HepG2 (cell line): ENCODE measurements around the gene C17orf75. TPM values are rescaled to one million over a fixed set of nuclear protein-coding genes. Genes with fewer than 3 reads are reported as not detected.

Experiments used
- ATF1 ChIP-seq: IDR thresholded peaks from 2 replicates; pipeline ENCODE4 v1.6.1; 2016; ENCODE audit warnings: mild to moderate bottlenecking, control low read depth
- E2F1 ChIP-seq: sonication (generic); formaldehyde crosslinking; IDR thresholded peaks from 2 replicates; pipeline ENCODE4 v1.5.0; 2020; ENCODE audit warnings: missing genetic modification reagents
- E2F2 ChIP-seq: sonication (generic); formaldehyde crosslinking; IDR thresholded peaks from 2 replicates; pipeline ENCODE4 v1.4.0; 2020; ENCODE audit warnings: missing genetic modification reagents, borderline replicate concordance
- ELK4 ChIP-seq: sonication (generic); formaldehyde crosslinking; IDR thresholded peaks from 2 replicates; pipeline ENCODE4 v1.9.0; 2021; ENCODE audit warnings: missing genetic modification reagents, borderline replicate concordance
- GLMP ChIP-seq: sonication (generic); formaldehyde crosslinking; IDR thresholded peaks from 2 replicates; pipeline ENCODE4 v1.9.0; 2021; ENCODE audit warnings: missing genetic modification reagents, mild to moderate bottlenecking, borderline replicate concordance
- HOXA3 ChIP-seq: sonication (generic); formaldehyde crosslinking; IDR thresholded peaks from 2 replicates; pipeline ENCODE4 v1.5.0; 2020; ENCODE audit warnings: missing genetic modification reagents
- NBN ChIP-seq: fragments of 450-650 bp; conservative IDR thresholded peaks from 2 replicates; pipeline ENCODE4 v1.6.1; 2017
- NFYB ChIP-seq: sonication (generic); formaldehyde crosslinking; IDR thresholded peaks from 2 replicates; pipeline ENCODE4 v1.4.0; 2020; ENCODE audit warnings: missing genetic modification reagents
- NR2F6 ChIP-seq, 2 experiments: IDR thresholded peaks; 2 replicates each; pipeline ENCODE4 v1.6.1; 2016; ENCODE audit warnings: antibody characterized with exemption in 1 of 2, mild to moderate bottlenecking in 1 of 2
- REL ChIP-seq: sonication (generic); formaldehyde crosslinking; conservative IDR thresholded peaks from 2 replicates; pipeline ENCODE4 v1.8.0; 2022; ENCODE audit warnings: mild to moderate bottlenecking, missing genetic modification reagents, moderate library complexity
- SYNCRIP ChIP-seq: fragments of 200-400 bp; formaldehyde crosslinking; IDR thresholded peaks from 2 replicates; pipeline ENCODE4 v1.6.1; 2018; ENCODE audit warnings: mild to moderate bottlenecking, low read depth, low read length; ENCODE audit not compliant: insufficient read depth
- ZKSCAN1 ChIP-seq: fragments of 150-350 bp; IDR thresholded peaks from 2 replicates; pipeline ENCODE4 v1.6.1; 2014; ENCODE audit warnings: low read length
- ZNF264 ChIP-seq: sonication (generic); formaldehyde crosslinking; IDR thresholded peaks from 2 replicates; pipeline ENCODE4 v1.4.0; 2020; ENCODE audit warnings: missing genetic modification reagents
- ZNF30 ChIP-seq: sonication (generic); formaldehyde crosslinking; IDR thresholded peaks from 2 replicates; pipeline ENCODE4 v1.5.0; 2020; ENCODE audit warnings: mild to moderate bottlenecking, missing genetic modification reagents
- ZNF446 ChIP-seq: sonication (generic); formaldehyde crosslinking; IDR thresholded peaks from 2 replicates; pipeline ENCODE4 v1.5.0; 2020; ENCODE audit warnings: mild to moderate bottlenecking, missing genetic modification reagents
- ZNF564 ChIP-seq: sonication (generic); formaldehyde crosslinking; IDR thresholded peaks from 2 replicates; pipeline ENCODE4 v1.8.1; 2023; ENCODE audit warnings: mild to moderate bottlenecking, missing genetic modification reagents
- polyA plus RNA-seq, 8 experiments: library from polyadenylated mRNA; depleted of rRNA in 3 of 8; stranded (reverse) in 7 of 8; unstranded in 1 of 8; fragments of >200 nt; fragmentation: Illumina TruSeq in 4 of 8; extraction: Trizol in 4 of 8; gene quantifications; 2 replicates each; pipeline versions ENCODE4 v1.2.1 to v1.2.3, GENCODE V29; 2011 to 2016; ENCODE audit warnings: low read depth in 4 of 8, missing spikeins in 1 of 8, mixed read lengths in 1 of 8; ENCODE audit not compliant: insufficient read depth in 1 of 8
- total RNA-seq, 5 experiments: library from RNA; depleted of rRNA; stranded (reverse); fragments of >200 nt; fragmentation: Illumina TruSeq; extraction: Trizol; gene quantifications; 2 replicates each; pipeline ENCODE4 v1.2.3, GENCODE V29; 2016; ENCODE audit warnings: low read depth in 1 of 5
- TF ChIP-seq, protein P1 (sequence below): sonication (generic); formaldehyde crosslinking; IDR thresholded peaks from 2 replicates; pipeline ENCODE4 v1.4.0; 2020; ENCODE audit warnings: mild to moderate bottlenecking, missing genetic modification reagents
- TF ChIP-seq, protein P2 (sequence below): sonication (generic); formaldehyde crosslinking; IDR thresholded peaks from 2 replicates; pipeline ENCODE4 v1.4.0; 2020; ENCODE audit warnings: missing genetic modification reagents, mild to moderate bottlenecking, borderline replicate concordance

C17orf75 gene
- total and polyA plus RNA-seq, 2 of the 13 experiments (the other 11 are each of a cell fraction or from before 2014, with no cell fraction given), result 16.2 to 33.0 TPM

- TF ChIP-seq ELK4 (CRISPR knock-in tag) (no peak), ZNF264 (CRISPR knock-in tag) (peak; percentile 69; the same call in 1 of the 2 replicates), E2F1 (no peak), GLMP (CRISPR knock-in tag) (no peak), NR2F6 (IDR thresholded peaks at IDR 0.05) (peak; percentile 98), NR2F6 (CRISPR knock-in tag; IDR thresholded peaks at IDR 0.05) (peak; percentile 98), NBN (no peak), ZNF564 (CRISPR knock-in tag) (0 out of 2 replicates have a peak, but pooled peaks have one; percentile 3), ZNF30 (no peak), SYNCRIP (no peak), NFYB (CRISPR knock-in tag) (0 out of 2 replicates have a peak, but pooled peaks have one; percentile 15), REL (no peak), ZKSCAN1 (no peak), ATF1 (CRISPR knock-in tag) (no peak), ZNF446 (CRISPR knock-in tag) (no peak), HOXA3 (CRISPR knock-in tag) (peak; percentile 76), E2F2 (CRISPR knock-in tag) (no peak)
- TF ChIP-seq, protein P1, sequence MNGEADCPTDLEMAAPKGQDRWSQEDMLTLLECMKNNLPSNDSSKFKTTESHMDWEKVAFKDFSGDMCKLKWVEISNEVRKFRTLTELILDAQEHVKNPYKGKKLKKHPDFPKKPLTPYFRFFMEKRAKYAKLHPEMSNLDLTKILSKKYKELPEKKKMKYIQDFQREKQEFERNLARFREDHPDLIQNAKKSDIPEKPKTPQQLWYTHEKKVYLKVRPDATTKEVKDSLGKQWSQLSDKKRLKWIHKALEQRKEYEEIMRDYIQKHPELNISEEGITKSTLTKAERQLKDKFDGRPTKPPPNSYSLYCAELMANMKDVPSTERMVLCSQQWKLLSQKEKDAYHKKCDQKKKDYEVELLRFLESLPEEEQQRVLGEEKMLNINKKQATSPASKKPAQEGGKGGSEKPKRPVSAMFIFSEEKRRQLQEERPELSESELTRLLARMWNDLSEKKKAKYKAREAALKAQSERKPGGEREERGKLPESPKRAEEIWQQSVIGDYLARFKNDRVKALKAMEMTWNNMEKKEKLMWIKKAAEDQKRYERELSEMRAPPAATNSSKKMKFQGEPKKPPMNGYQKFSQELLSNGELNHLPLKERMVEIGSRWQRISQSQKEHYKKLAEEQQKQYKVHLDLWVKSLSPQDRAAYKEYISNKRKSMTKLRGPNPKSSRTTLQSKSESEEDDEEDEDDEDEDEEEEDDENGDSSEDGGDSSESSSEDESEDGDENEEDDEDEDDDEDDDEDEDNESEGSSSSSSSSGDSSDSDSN, result peak; percentile 74
- TF ChIP-seq, protein P2, sequence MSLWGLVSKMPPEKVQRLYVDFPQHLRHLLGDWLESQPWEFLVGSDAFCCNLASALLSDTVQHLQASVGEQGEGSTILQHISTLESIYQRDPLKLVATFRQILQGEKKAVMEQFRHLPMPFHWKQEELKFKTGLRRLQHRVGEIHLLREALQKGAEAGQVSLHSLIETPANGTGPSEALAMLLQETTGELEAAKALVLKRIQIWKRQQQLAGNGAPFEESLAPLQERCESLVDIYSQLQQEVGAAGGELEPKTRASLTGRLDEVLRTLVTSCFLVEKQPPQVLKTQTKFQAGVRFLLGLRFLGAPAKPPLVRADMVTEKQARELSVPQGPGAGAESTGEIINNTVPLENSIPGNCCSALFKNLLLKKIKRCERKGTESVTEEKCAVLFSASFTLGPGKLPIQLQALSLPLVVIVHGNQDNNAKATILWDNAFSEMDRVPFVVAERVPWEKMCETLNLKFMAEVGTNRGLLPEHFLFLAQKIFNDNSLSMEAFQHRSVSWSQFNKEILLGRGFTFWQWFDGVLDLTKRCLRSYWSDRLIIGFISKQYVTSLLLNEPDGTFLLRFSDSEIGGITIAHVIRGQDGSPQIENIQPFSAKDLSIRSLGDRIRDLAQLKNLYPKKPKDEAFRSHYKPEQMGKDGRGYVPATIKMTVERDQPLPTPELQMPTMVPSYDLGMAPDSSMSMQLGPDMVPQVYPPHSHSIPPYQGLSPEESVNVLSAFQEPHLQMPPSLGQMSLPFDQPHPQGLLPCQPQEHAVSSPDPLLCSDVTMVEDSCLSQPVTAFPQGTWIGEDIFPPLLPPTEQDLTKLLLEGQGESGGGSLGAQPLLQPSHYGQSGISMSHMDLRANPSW (CRISPR knock-in tag), result 0 out of 2 replicates have a peak, but pooled peaks have one; percentile 64
Measured at GRCh38 chr17:32302860-32303649, 38.9 kb downstream of the C17orf75 start (continued).
